GM19193 (cell line): ENCODE results near the gene NBPF3.

Experiments used
- POLR2A ChIP-seq: IDR thresholded peaks from 4 replicates; pipeline ENCODE4 v1.6.1; 2011; ENCODE audit not compliant: insufficient read depth, insufficient read length; ENCODE audit errors: extremely low read depth

The NBPF3 gene

GRCh38 chr1:21497466-21498061 lies 57.6 kb downstream of the NBPF3 start:
- TF ChIP-seq POLR2A: no peak

DNA sequence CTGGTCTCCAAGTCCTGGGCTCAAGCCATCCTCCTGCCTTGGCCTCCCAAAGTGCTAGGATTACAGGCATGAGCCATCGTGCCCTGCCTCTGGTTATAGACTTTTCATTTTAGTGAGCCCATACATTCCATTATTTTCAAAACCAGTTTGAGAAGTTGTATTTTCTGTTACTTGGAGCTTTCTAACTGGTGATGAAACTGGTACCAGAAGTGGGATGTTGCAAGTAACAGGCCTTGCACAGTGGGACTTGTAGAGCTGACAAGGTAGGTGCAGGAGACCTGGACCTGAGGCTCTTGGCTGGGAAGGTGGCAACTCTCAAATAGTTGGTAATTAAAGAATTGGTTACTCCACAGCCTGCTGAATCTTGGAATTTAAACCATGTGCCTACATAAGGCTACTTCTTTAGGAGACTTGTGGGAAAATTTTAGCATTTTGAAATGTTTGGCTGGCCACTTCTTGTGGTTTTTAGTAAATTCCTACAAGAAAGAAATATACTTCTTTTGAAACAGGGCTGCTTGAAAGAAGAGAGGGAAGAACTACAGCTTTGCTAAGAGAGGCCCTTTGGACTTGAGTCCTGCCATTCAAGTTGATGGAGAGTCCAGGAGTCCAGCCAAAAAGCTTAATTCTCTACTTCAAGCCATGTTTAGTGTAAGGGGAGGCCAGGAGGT lies 59.5 kb downstream of the NBPF3 start:
- no peak for TF ChIP-seq POLR2A

- no peak for TF ChIP-seq POLR2A
Observed at GRCh38 chr1:21503706-21504377, 63.9 kb downstream of the NBPF3 start.

GRCh38 chr1:21506804-21507203 lies 66.9 kb downstream of the NBPF3 start:
- TF ChIP-seq POLR2A: no peak

GRCh38 chr1:21507511-21508270 lies 67.8 kb downstream of the NBPF3 start:
- no peak for TF ChIP-seq POLR2A

DNA sequence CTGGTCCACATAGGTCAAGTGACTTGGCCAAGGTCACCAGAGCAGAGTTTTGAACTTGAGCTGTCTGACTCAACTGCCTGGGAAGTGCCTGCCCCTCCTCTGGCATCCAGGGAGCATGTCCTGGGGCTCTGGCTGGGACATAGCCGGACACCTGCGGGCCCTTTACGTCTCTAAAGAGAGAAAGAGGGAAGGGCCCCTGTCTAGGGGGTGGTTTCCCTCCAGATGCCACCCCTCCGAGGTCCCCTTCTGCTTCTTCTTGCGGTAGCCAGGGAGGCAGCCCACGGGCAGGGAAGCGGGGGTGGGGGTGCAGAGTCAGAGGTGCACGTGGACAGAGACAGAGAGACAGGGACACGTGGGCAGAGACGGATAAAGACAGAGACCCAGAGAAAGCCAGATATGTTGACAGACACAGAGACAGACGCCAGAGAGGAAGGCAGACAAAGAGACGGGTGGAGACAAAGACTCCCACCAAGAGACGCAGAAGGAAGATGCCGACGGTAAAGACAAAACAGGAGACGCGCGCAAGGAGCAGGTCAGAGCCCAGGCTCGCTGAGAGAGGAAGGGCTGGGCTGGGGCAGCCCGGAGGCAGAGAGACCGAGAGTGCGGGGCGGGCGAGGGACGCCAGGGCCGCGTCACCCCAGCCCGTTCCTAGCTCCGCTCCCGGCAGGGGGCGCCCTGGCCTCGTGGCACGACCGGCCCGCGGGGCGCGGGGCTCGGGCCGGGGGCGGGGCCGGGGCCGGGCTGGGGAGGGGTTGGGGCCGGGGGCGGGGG lies 68.8 kb downstream of the NBPF3 start:
- no peak for TF ChIP-seq POLR2A

GRCh38 chr1:21509351-21510112 lies 69.6 kb downstream of the NBPF3 start, which contains the start of gene ALPL:
Gene ALPL, plus strand, starts transcription at chr1:21509423. Its CDS starts 44,659 bp downstream, at chr1:21554082.
- TF ChIP-seq POLR2A: no peak

DNA sequence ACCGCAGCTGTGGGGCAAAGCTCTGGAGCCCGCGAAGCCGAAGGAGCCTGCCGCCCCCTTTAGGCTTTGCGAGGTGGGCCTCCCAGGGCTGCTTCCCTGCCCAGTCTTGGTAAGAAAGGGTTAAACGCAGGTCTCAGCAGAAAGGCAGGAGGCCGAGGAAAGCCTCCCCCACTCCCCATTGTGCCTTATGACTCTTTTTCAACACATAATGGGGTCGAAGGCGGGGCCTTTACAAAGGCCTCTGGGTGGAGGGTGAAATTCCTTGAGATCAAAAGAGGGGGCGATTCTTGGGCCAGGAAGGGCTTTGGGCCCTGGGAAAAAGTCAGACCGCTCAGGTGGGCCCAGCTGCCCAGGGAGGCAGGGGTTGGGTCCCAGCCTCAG lies 70.2 kb downstream of the NBPF3 start:
- no peak for TF ChIP-seq POLR2A

DNA sequence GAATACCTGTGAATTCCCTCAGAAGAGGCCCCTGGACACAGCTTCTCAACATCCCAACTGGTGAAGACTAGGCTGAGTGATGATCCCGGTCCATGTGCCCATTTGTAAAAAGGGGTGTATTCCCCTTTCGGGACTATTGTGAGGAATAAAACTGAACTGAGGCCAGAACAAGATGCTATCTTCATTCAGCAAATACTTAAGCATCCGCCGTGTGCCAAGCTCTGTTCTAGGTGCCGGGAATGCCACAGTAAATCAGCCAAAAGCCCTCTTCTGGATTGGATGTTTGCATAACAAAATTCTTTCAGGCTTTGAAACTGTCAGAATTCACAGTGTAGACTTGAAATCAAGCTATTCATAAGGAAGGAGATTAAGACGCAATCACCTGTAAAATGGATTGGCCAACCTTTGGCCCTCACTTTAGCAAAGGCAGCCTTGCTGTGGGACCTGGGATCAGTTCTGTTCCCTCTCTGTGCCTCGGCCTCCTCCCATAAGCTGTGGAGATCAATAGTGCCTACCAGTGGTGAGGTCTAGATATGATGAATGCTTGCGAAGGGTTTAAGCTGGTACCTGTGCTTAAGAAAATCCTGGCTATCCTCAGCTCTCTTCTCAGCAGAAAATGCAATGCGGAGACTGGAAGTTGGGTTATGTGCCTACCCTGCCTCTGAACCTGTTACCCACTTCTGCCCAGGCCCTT lies 71.1 kb downstream of the NBPF3 start:
- no peak for TF ChIP-seq POLR2A

DNA sequence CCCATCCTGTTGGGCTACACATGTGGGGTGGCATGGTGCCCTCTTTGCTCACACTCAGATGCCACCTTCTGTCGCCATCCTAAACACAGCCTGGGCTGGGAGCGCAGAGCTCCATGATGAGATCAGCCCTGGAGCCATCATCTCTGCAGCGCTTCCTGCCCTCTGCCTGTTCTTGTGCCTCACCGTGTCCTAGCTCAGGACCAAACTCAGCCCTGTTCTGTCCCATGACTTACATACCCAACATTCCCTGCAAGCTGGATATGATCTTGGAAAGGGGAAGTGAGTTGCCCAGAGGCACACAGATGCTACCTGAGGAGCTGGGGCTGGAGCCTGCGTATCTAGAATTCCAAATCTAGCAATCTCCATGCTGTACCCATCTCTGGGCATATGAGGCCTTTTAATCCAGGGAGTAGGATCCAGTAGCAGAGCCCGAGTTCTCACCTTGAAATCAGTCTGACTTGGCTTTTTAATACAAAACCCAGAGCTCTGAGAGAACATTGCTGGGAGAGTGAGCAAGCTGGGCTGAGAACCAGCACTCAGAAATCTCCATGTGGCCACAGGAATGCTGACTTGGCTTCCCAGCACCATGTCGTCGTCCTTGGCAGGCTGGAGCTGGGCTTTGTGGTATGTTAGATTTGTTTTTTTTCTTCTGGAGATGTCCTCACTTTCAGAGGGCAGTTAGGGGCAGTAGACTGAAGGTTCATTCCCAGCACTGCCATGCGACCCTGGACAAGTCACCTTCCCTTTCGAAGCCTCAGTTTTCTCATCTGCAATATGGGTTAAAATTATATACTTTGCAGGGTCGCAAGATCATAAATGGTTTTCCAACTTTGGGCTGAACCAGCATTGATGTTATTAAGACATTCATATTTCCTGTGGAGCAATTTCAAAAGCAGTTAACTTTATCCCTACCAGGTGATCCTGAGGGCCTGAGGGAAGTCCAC lies 71.9 kb downstream of the NBPF3 start:
- no peak for TF ChIP-seq POLR2A

- no peak for TF ChIP-seq POLR2A
Observed at GRCh38 chr1:21514245-21514644, 74.3 kb downstream of the NBPF3 start.

GRCh38 chr1:21517161-21517589 lies 77.2 kb downstream of the NBPF3 start:
- TF ChIP-seq POLR2A: no peak

DNA sequence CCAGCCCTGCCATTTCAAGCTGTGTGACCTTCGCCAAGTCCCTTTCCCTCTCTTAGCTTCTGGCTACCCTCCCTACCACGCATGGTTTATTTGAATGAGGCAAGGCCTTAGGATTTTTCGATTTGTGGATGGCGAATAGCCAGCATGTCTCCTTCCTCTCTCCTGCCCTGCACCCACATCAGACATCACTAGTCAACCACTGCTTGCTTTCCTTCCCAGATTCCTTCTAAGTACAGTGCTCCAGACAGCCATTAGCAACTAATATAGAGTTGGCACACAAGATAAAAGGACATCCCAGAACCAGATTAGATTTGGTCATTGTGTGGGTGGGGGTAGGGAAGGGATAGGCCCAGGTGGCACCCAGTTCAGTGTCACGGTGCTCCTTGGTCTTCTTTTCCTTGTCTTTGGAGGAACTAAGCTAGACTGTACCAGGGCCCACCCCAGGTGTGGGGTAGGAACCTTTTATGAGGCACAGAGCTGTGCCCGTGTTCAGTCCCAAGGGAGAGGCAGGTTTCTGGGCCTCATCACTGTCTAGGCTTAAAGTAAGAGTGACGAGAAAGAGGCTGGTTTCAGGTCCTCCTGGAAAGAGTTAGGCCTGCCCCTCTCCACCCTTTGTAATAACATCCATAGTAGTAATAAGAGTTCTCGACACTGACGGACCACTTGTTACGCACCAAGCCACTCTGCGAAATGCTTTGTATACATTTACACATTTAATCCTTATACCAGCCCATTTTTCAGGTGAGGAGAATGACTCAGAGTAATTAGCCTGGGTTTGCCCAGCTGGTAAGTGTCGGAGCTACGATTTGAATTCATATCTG lies 77.9 kb downstream of the NBPF3 start:
- no peak for TF ChIP-seq POLR2A
